Skin of body (tissue), 2 donors: Measurements from ENCODE around the gene MYO5C. TPM values are rescaled to one million over a fixed set of nuclear protein-coding genes. Genes with fewer than 3 reads are reported as not detected.
"Not testable (repeated sequence)": the region's sequence is repeated elsewhere in the genome, so short reads cannot be mapped to it uniquely, and the experiment has no call there.

Source experiments
- DNase-seq: peaks from one replicate; lab custom pipeline; 2025; lab: John Stamatoyannopoulos, UW
- total RNA-seq: library from RNA; depleted of rRNA; stranded (reverse); fragments of >200 nt; gene quantifications from one replicate; pipeline ENCODE4 v1.2.3, GENCODE V29; 2014

MYO5C gene
- total RNA-seq, 1 donor from 2014 or later: 8.0 TPM

GRCh38 chr15:52246686-52247431 lies 48.7 kb downstream of the MYO5C start:
- DNase-seq: no peak

- DNase-seq: no peak
These were observed 51.7 kb downstream of the MYO5C start for GRCh38 chr15:52243697-52244555.

- no peak for DNase-seq
These were observed 52.3 kb downstream of the MYO5C start for GRCh38 chr15:52243286-52243685.

- DNase-seq: no peak
These were observed 54.1 kb downstream of the MYO5C start for GRCh38 chr15:52241489-52241888.

GRCh38 chr15:52240166-52240565 lies 55.4 kb downstream of the MYO5C start:
- DNase-seq: no peak

GRCh38 chr15:52238989-52239525 lies 56.5 kb downstream of the MYO5C start:
- DNase-seq: not testable (repeated sequence)

- no peak for DNase-seq
These were observed 57.5 kb downstream of the MYO5C start for GRCh38 chr15:52238149-52238548.

GRCh38 chr15:52236013-52236412 lies 59.6 kb downstream of the MYO5C start:
- DNase-seq: no peak

GRCh38 chr15:52234596-52235541 lies 60.7 kb downstream of the MYO5C start:
- DNase-seq: no peak

- no peak for DNase-seq
These were observed 62.2 kb downstream of the MYO5C start for GRCh38 chr15:52233405-52233804.

GRCh38 chr15:52232327-52232726 lies 63.3 kb downstream of the MYO5C start:
- no peak for DNase-seq

GRCh38 chr15:52230073-52230472 lies 65.5 kb downstream of the MYO5C start:
- no peak for DNase-seq

GRCh38 chr15:52228921-52229320 lies 66.7 kb downstream of the MYO5C start:
- DNase-seq: no peak

- peak; percentile 22 for DNase-seq
These were observed 68.1 kb downstream of the MYO5C start for GRCh38 chr15:52227456-52227855.

- DNase-seq: no peak
These were observed 70.4 kb downstream of the MYO5C start for GRCh38 chr15:52225230-52225629.

- DNase-seq: no peak
These were observed 71.4 kb downstream of the MYO5C start for GRCh38 chr15:52224211-52224610.

GRCh38 chr15:52221730-52222129 lies 73.9 kb downstream of the MYO5C start:
- DNase-seq: no peak

GRCh38 chr15:52220937-52221660 lies 74.5 kb downstream of the MYO5C start:
- DNase-seq: no peak

- DNase-seq: no peak
These were observed 75.4 kb downstream of the MYO5C start for GRCh38 chr15:52220251-52220650.

GRCh38 chr15:52218816-52219215 lies 76.8 kb downstream of the MYO5C start:
- no peak for DNase-seq

GRCh38 chr15:52218371-52218770 lies 77.2 kb downstream of the MYO5C start:
- DNase-seq: no peak
